GM18526 (cell line): ENCODE data around the gene KIF1A.
"Not testable (repeated sequence)": the region's sequence is repeated elsewhere in the genome, so short reads cannot be mapped to it uniquely, and the experiment has no call there.

Experiments used
- POLR2A ChIP-seq: IDR thresholded peaks from 3 replicates; pipeline ENCODE4 v1.6.1; 2011; ENCODE audit not compliant: insufficient read length; ENCODE audit errors: extremely low read depth

KIF1A gene

GRCh38 chr2:240689975-240690374 lies 130.0 kb downstream of the KIF1A start:
- TF ChIP-seq POLR2A, result no peak

DNA sequence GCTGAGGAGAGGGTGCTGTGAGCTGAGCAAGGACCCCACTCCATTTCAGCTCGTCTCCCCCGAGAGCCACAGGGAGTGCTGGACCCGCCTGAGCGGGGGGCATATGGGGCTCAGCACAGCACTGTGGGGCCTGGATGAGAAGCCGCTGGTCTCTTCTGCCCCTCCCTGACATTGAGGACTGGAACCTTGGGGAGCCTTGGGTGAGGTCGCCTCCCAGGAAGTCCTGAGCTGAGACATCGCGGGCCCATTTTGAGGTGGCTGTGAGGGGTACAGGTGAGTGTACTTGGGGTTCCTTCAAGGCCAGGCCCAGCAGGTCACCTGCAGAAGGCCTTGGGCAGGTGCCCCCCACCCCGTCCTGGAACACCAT lies 131.5 kb downstream of the KIF1A start:
- no peak for TF ChIP-seq POLR2A

DNA sequence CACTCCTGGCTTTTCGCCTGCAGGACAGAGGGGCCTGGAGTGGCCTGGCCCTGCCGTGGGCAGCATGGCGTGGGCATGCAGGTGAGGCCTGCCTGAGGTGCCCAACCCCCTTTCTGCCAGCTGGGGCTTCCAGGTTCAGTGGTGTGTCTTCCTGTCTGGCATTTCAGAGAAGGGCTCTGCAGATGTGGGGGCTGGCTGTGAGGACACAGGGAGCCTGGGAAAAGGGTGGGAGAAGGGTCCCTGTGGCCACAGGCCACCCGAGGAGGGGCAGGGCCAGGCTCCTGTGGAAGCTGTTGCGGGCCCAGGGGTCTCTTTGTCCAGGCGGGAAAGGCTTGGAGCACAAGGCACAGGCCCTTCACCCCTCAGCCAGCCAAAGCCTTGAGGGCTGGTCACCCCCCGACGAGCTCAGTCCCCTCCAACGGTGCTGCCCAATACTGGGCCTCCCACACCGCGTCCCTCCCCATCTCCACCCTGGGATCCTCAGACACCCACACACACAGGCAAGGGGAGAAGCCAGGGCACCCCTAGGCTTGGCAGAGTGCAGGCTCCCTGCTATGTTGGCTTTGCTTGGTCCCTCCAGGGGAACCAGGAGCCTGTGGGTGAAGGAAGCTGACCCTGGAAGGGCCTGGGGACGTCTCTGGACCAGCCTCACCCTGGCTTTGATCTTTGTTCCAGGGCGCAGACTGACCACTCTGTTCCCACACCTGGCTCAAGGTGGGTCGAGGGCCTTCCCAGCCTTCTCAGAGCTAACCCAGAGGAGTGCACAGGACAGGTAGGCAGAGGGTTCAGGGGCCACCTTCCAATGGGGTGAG lies 132.1 kb downstream of the KIF1A start:
- TF ChIP-seq POLR2A, result no peak

DNA sequence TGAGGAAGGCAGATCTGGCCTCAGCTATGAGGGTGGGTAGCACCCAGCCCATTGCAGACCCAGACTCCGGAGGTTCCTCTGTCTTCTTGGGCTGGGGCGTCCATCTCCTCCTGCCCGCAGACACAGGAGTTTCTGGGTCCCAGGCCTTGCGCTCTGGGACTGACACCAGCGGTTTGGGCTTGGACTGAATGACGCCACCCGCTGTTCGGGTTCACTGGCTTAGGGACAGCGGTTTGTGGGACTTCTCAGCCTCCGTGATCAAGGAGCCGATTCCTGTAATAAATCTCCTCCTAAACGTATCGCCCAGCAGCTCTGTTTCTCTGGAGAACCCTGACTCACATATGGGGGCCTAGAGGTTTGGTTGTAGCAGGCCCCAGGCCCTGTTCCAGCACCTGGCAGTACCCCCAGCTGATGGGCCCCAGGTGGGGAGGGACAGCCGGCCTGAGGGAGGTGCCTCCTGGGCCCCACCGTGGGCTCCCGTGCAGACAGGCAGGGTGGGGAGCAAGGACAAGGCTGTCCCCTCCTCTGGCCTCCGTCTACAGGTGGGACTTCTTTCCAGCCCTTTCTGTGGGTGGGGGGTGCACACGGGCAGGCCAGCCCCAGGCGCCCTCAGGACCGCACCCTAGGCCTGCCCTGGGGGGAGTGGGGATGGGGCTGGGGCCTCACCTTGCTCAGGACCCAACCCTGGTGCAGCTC lies 132.8 kb downstream of the KIF1A start:
- no peak for TF ChIP-seq POLR2A

DNA sequence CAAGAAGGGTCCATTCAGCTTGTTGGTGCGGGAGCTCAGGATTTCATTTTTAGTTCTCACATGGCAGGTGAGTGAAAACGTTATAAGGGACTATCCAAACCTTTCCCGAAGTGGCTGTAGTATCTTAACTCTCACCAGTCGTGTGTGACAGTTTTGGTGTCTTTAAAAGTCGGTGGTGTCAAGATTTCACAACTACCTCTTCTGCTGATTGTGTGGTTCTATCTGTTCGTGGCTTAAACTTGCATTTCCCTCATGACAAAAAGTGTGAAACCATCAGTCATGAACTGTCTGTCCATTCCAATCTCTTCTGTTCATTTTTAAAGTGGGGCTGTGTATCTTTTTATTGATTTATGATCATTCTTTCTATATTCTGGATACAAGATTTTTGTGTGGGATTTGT lies 133.6 kb downstream of the KIF1A start:
- TF ChIP-seq POLR2A, result no peak

GRCh38 chr2:240685771-240686371 lies 134.1 kb downstream of the KIF1A start:
- no peak for TF ChIP-seq POLR2A

- not testable (repeated sequence) for TF ChIP-seq POLR2A
These were observed 137.4 kb downstream of the KIF1A start, which contains the start of gene AQP12B for GRCh38 chr2:240682431-240683224. AQP12B (minus strand) TSS chr2:240682885; CDS start chr2:240682837, 48 bp downstream.

DNA sequence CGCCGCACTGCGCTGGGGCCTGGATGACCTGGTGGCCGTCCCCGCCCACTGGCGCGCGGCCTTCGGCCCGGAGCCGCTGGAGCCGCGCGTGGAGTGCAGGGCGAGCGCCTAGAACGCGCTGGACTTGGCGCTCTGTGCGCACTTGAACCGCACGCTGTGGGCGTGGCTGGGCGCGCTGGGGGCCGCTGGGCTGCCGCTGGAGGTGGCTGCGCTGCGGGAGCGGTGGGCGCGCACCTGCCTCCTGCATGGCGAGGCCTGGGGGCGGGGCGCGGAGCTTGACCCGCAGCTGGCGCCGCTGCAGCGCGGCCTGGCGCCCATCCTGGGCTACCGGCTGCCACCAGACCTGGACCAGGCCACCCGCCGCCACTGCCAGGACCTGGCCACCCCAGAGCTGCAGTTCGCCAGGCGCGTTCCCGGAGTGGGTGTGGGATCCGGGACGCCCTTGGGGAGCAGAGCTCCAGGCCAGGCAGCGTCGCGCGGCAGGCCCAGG lies 147.3 kb downstream of the KIF1A start:
- TF ChIP-seq POLR2A, result no peak

DNA sequence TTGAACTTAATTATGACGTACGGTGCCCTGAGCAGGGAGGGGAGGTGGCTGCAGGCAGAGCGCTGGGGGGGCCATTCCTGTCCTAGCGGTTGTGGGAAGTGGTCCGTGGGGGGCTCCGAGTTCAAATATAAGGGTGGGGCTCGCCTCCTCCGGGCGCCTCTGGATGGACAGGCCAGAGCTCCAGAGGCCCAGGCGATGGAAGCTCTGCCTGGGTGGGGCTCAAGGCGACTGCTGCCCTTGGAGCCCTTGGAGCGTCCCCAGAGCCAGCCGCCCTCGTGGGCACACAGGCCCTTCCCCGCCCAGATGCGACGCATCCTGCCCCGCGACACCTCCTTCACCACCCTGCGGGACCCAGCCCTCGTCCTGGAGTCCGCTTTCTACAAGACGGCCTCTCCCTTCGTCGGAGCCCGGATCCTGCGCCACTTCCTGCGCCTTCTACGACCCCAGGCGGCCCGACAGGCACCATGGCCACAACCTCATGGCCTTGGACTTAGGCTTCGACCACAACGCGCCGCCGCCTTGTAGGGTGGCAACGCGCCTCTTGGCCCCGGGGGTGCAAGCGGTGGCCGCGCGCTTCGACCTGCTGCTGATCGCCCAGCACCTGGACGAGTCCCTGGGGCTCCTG lies 147.8 kb downstream of the KIF1A start:
- no peak for TF ChIP-seq POLR2A

DNA sequence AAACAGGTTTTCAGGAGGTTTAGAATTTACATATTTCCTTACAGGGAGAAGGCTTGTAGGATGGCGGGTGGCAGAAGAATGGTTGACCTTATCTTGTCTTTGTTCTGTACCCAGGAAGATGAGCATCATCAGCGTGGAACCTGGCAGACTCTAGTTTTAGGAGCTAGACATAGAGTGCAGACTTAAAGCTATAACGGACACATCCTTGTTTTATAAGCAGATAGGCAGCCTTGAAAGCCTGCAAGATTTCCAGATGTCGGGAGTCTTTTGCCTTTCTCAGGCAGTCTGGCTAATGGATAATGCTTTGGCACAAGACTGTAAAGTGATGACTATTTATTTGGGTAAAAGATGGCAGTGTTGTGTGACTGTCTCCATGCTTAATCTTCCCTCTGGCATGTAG lies 149.1 kb downstream of the KIF1A start:
- no peak for TF ChIP-seq POLR2A

- TF ChIP-seq POLR2A, result no peak
These were observed 149.6 kb downstream of the KIF1A start for GRCh38 chr2:240670402-240670801.

DNA sequence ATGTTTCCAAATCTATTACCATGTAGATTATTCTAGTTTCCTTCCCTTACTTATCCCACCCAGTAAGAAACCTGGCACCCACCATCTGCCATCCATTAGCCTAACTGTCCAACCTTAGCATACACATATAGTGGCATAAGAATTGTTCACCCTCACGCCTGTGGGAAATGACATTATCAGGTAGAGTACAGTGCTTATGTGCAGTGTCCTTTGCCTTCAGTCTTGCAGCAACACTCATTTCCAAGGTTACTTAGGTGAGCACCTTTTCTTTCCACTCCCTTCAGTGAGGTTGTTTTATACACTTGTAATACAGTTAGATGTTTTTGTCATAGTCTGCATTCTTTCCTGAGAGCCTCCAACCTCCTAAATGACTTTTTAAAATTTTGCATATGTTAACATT lies 155.4 kb downstream of the KIF1A start:
- TF ChIP-seq POLR2A, result no peak
